SH-SY5Y (cell line): ENCODE results near the gene GABBR1.

Experiments
- GATA2 ChIP-seq: IDR thresholded peaks from 2 replicates; pipeline ENCODE4 v1.6.1; 2011; ENCODE audit warnings: mild to moderate bottlenecking, low read depth, low read length
- GATA3 ChIP-seq: IDR thresholded peaks from 2 replicates; pipeline ENCODE4 v1.6.1; 2011; ENCODE audit warnings: low read depth, mild to moderate bottlenecking, low read length, moderate library complexity

DNA sequence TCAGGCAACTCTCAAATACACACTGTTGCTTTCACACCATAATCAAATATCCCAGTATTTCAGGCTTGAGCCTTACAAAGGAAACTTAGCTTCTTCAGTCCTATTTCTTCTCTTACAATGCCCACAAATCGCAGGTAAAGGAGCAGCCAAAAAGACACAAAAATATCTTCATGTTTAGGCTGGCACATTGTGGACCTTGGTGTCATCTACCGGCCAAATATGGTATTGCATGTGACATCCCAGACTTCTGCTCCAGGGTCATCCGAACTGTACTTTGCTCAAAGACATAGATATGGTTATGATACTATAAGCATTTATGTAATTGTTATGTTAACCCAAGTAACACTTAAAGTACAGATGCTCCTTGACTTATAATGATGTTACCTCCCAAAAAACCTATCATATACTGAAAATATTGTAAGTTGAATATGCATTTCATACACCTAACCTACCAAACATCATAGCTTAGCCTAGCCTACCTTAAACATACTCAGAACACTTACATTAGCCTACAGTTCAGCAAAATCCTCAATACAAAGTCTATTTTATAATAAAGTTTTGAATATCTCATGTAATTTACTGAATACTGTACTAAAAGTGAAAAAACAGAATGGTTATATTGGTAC is 43.4 kb downstream of the GABBR1 start:
- no peak for TF ChIP-seq GATA2
- no peak for TF ChIP-seq GATA3
